ENCODE measurements around the gene PLEKHD1. TPM values are rescaled to one million over a fixed set of nuclear protein-coding genes. Genes with fewer than 3 reads are reported as not detected.

Gene PLEKHD1
- total RNA-seq, 4 donors from 2014 or later, result 0.19 TPM; not detected in 3

GRCh38 chr14:69518289-69519101 is 34.0 kb downstream of the PLEKHD1 start:
- H3K27me3 ChIP-seq, result no peaks in the 10 kb centered on the region
- no peak for TF ChIP-seq POLR2A (IDR thresholded peaks at IDR 0.05)
- WGBS, 2 donors, result 53 to 55% methylated on average over 3 to 4 of the region's 4 CpGs
- H3K36me3 ChIP-seq, result no peaks in the 10 kb centered on the region
- no peaks in the 10 kb centered on the region for H3K9me3 ChIP-seq
- DNase-seq, result no peak
- H3K4me3 ChIP-seq, result no peak overlapping the region
- peaks cover 0 to 15% (median 5%) of the 10 kb centered on the region in 3 donors for H3K4me1 ChIP-seq
- intact Hi-C loops (cut with DNase I), result no loop called here
- H3K27ac ChIP-seq, result no peak overlapping the region

- no peak for DNase-seq
- no peaks in the 10 kb centered on the region for H3K27me3 ChIP-seq
- H3K4me1 ChIP-seq, result peaks cover 0 to 15% (median 5%) of the 10 kb centered on the region in 3 donors
- TF ChIP-seq, protein P1, sequence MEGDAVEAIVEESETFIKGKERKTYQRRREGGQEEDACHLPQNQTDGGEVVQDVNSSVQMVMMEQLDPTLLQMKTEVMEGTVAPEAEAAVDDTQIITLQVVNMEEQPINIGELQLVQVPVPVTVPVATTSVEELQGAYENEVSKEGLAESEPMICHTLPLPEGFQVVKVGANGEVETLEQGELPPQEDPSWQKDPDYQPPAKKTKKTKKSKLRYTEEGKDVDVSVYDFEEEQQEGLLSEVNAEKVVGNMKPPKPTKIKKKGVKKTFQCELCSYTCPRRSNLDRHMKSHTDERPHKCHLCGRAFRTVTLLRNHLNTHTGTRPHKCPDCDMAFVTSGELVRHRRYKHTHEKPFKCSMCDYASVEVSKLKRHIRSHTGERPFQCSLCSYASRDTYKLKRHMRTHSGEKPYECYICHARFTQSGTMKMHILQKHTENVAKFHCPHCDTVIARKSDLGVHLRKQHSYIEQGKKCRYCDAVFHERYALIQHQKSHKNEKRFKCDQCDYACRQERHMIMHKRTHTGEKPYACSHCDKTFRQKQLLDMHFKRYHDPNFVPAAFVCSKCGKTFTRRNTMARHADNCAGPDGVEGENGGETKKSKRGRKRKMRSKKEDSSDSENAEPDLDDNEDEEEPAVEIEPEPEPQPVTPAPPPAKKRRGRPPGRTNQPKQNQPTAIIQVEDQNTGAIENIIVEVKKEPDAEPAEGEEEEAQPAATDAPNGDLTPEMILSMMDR (IDR thresholded peaks at IDR 0.05), result no peak
- no peak for TF ChIP-seq POLR2A (IDR thresholded peaks at IDR 0.05)
- H3K27ac ChIP-seq, result no peak overlapping the region
- WGBS, 2 donors, result 57 to 63% methylated on average over 19 to 22 of the region's 22 CpGs
- no peaks in the 10 kb centered on the region for H3K9me3 ChIP-seq
- intact Hi-C loops (cut with DNase I), result no loop called here
- H3K4me3 ChIP-seq, result no peak overlapping the region
- no peaks in the 10 kb centered on the region for H3K36me3 ChIP-seq
Observed at GRCh38 chr14:69519204-69520100, 34.9 kb downstream of the PLEKHD1 start.

DNA sequence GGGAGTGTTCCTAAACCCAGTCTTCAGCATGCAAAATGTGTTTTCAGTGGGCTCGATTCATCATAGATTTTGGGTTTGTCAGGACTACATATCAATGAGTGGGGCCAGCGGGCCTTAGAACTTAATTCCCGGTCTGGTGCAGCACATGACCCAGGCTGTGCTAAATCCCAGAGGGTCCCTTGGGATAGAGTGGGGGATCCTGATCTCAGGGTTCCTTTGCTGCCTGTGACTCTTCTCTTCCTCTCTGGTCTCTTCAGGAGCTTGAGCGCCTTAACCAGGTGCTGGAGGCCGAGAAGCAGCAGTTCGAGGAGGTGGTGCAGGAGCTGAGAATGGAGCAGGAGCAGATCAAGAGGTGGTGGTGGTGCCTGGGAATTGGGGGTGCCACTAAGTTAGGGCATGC is 37.5 kb downstream of the PLEKHD1 start:
- H3K9me3 ChIP-seq, result no peaks in the 10 kb centered on the region
- H3K36me3 ChIP-seq, result no peaks in the 10 kb centered on the region
- peaks cover 0 to 10% (median 0%) of the 10 kb centered on the region in 4 donors for H3K27me3 ChIP-seq
- no peak for DNase-seq
- TF ChIP-seq, protein P1 (IDR thresholded peaks at IDR 0.05), result no peak
- no peak for TF ChIP-seq POLR2A (IDR thresholded peaks at IDR 0.05)
- no peak overlapping the region for H3K27ac ChIP-seq
- H3K4me1 ChIP-seq, result peaks cover 0 to 15% (median 5%) of the 10 kb centered on the region in 3 donors
- H3K4me3 ChIP-seq, result no peak overlapping the region
- WGBS, 2 donors, result 94 to 95% methylated on average over 3 to 4 of the region's 6 CpGs
- intact Hi-C loops (cut with DNase I), result no loop called here

DNA sequence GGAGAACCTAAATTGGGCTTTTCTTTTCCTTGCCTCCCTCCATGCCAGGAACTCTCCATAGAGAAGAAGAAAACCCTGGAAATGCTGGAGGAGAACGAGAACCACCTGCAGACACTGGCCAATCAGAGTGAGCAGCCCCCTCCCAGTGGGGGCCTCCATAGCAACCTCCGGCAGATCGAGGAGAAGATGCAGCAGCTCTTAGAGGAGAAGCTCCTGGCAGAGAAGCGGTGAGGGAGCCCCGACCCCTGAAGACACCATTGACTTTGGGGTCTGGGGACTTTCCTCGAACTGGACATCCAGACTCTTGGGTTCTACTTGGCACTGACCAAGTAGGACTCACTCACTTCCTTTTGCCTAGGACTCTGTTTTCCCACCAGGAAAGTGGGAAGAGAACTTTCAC is 41.4 kb downstream of the PLEKHD1 start:
- H3K4me1 ChIP-seq, result peaks cover 0 to under 1% (median 0%) of the 10 kb centered on the region in 3 donors
- TF ChIP-seq, protein P1 (IDR thresholded peaks at IDR 0.05), result no peak
- TF ChIP-seq POLR2A (IDR thresholded peaks at IDR 0.05), result no peak
- no peaks in the 10 kb centered on the region for H3K36me3 ChIP-seq
- no peaks in the 10 kb centered on the region for H3K9me3 ChIP-seq
- DNase-seq, result no peak
- H3K27me3 ChIP-seq, result peaks cover 0 to 10% (median 0%) of the 10 kb centered on the region in 4 donors
- no peak overlapping the region for H3K27ac ChIP-seq
- intact Hi-C loops (cut with DNase I), result no loop called here
- 76 to 78% methylated on average over 6 of the region's 6 CpGs for WGBS, 2 donors
- H3K4me3 ChIP-seq, result no peak overlapping the region

GRCh38 chr14:69527635-69528034 is 43.1 kb downstream of the PLEKHD1 start:
- peaks cover 0 to 18% (median 7%) of the 10 kb centered on the region in 3 donors for H3K4me1 ChIP-seq
- no peaks in the 10 kb centered on the region for H3K36me3 ChIP-seq
- no peak overlapping the region for H3K27ac ChIP-seq
- H3K4me3 ChIP-seq, result no peak overlapping the region
- WGBS, 2 donors, result 81 to 94% methylated on average over 4 to 12 of the region's 14 CpGs
- intact Hi-C loops (cut with DNase I), result no loop called here
- TF ChIP-seq, protein P1 (IDR thresholded peaks at IDR 0.05), result no peak
- no peak for TF ChIP-seq POLR2A (IDR thresholded peaks at IDR 0.05)
- no peaks in the 10 kb centered on the region for H3K9me3 ChIP-seq
- no peak for DNase-seq
- peaks cover 0 to 10% (median 0%) of the 10 kb centered on the region in 4 donors for H3K27me3 ChIP-seq

All from esophagus squamous epithelium (tissue), 5 donors.